Measurements from ENCODE around the gene RAD21L1. TPM values are rescaled to one million over a fixed set of nuclear protein-coding genes. Genes with fewer than 3 reads are reported as not detected.

The RAD21L1 gene
- total RNA-seq, 1 donor from 2014 or later = 0.06 TPM

GRCh38 chr20:1204576-1204975 lies 21.3 kb upstream of the RAD21L1 start:
- no peak overlapping the region for H3K4me3 ChIP-seq (ENCODE audit: low read depth, low read length)
- no peak for DNase-seq (ENCODE audit: low read depth)
- no peak for TF ChIP-seq CTCF (conservative IDR thresholded peaks at IDR 0.05; ENCODE audit: low read depth, low read length)

- H3K4me3 ChIP-seq (ENCODE audit: low read depth, low read length) = no peak overlapping the region
- DNase-seq (ENCODE audit: low read depth) = no peak
- TF ChIP-seq CTCF (conservative IDR thresholded peaks at IDR 0.05; ENCODE audit: low read depth, low read length) = no peak
These were observed 20.0 kb upstream of the RAD21L1 start for GRCh38 chr20:1205802-1206201.

- TF ChIP-seq CTCF (conservative IDR thresholded peaks at IDR 0.05; ENCODE audit: low read depth, low read length) = no peak
- H3K4me3 ChIP-seq (ENCODE audit: low read depth, low read length) = no peak overlapping the region
These were observed 19.3 kb upstream of the RAD21L1 start for GRCh38 chr20:1206366-1207148.

GRCh38 chr20:1207293-1207878 lies 18.5 kb upstream of the RAD21L1 start:
- no peak for TF ChIP-seq CTCF (conservative IDR thresholded peaks at IDR 0.05; ENCODE audit: low read depth, low read length)
- DNase-seq (ENCODE audit: low read depth) = no peak
- H3K4me3 ChIP-seq (ENCODE audit: low read depth, low read length) = no peak overlapping the region

More at GRCh38 chr20:1206366-1207148, 19.3 kb upstream of the RAD21L1 start:
- DNase-seq (ENCODE audit: low read depth) = no peak

- H3K4me3 ChIP-seq (ENCODE audit: low read depth, low read length) = no peak overlapping the region
- TF ChIP-seq CTCF (conservative IDR thresholded peaks at IDR 0.05; ENCODE audit: low read depth, low read length) = peak; percentile 50
- no peak for DNase-seq (ENCODE audit: low read depth)
These were observed 16.1 kb upstream of the RAD21L1 start for GRCh38 chr20:1209447-1210387.

- TF ChIP-seq CTCF (conservative IDR thresholded peaks at IDR 0.05; ENCODE audit: low read depth, low read length) = no peak
- DNase-seq (ENCODE audit: low read depth) = no peak
These were observed 15.3 kb upstream of the RAD21L1 start for GRCh38 chr20:1210501-1210900.

More at GRCh38 chr20:1210501-1210900, 15.3 kb upstream of the RAD21L1 start:
- no peak overlapping the region for H3K4me3 ChIP-seq (ENCODE audit: low read depth, low read length)
